CD4-positive, alpha-beta T cell treated with Interleukin-6 at 100 ng/mL for 8 hours (primary cell): Measurements from ENCODE around the gene KRI1.

ENCODE experiments used
- DNase-seq: peaks from one replicate; pipeline ENCODE4 v3.0.0-alpha.2; 2020; ENCODE audit warnings: mixed read lengths, low spot score

KRI1 gene

GRCh38 chr19:10518444-10519361, 47.1 kb downstream of the KRI1 start:
- peak; percentile 9 for DNase-seq

- DNase-seq = peak; percentile 5
Measured at GRCh38 chr19:10517760-10518443, 47.9 kb downstream of the KRI1 start.

GRCh38 chr19:10517361-10517759, 48.5 kb downstream of the KRI1 start, which contains the start of gene S1PR5:
Gene S1PR5 (minus strand): TSS chr19:10517447. CDS start chr19:10515011, 2,436 bp downstream.
- DNase-seq = no peak

- DNase-seq = no peak
Measured at GRCh38 chr19:10516671-10517286, 49.0 kb downstream of the KRI1 start.

GRCh38 chr19:10516064-10516385, 49.8 kb downstream of the KRI1 start:
- no peak for DNase-seq

GRCh38 chr19:10514211-10515145, 51.3 kb downstream of the KRI1 start:
- DNase-seq = no peak

- DNase-seq = no peak
Measured at GRCh38 chr19:10513223-10513622, 52.6 kb downstream of the KRI1 start.

- peak; percentile 40 for DNase-seq
Measured at GRCh38 chr19:10510301-10510802, 55.5 kb downstream of the KRI1 start.

- DNase-seq = no peak
Measured at GRCh38 chr19:10508707-10509106, 57.1 kb downstream of the KRI1 start.

GRCh38 chr19:10508036-10508435, 57.8 kb downstream of the KRI1 start:
- DNase-seq = no peak

- DNase-seq = peak; percentile 80
Measured at GRCh38 chr19:10505583-10506229, 60.1 kb downstream of the KRI1 start.
